K562 (cell line): ENCODE data around the gene USHBP1. TPM values are rescaled to one million over a fixed set of nuclear protein-coding genes. Genes with fewer than 3 reads are reported as not detected.

Source experiments
- CREB3L1 ChIP-seq: fragments of 450-650 bp; IDR thresholded peaks from 2 replicates; pipeline ENCODE4 v1.6.1; 2014; ENCODE audit warnings: low read depth, mild to moderate bottlenecking, moderate library complexity, borderline replicate concordance
- CTCF ChIP-seq, 3 experiments: IDR thresholded peaks in 2 of 3; conservative IDR thresholded peaks in 1 of 3; 2 replicates each; pipeline ENCODE4 v1.5.1; 2011 to 2012; ENCODE audit warnings: low read length in 3 of 3, mild to moderate bottlenecking in 3 of 3, control low read depth in 2 of 3, improper control_type of control experiment in 1 of 3, inconsistent platforms in 1 of 3, low read depth in 1 of 3, mixed read lengths in 1 of 3, moderate library complexity in 1 of 3; ENCODE audit not compliant: insufficient read depth in 2 of 3
- LEF1 ChIP-seq: fragments of 450-650 bp; IDR thresholded peaks from 2 replicates; pipeline ENCODE4 v1.6.1; 2016; ENCODE audit warnings: mild to moderate bottlenecking
- PHF20 ChIP-seq: fragments of 450-650 bp; IDR thresholded peaks from 2 replicates; pipeline ENCODE4 v1.6.1; 2018; ENCODE audit not compliant: partially characterized antibody
- ZBTB33 ChIP-seq: sonication (generic); formaldehyde crosslinking; IDR thresholded peaks from 2 replicates; pipeline ENCODE4 v1.8.1; 2023; ENCODE audit warnings: mild to moderate bottlenecking, missing genetic modification reagents
- ZNF764 ChIP-seq: fragments of 250-450 bp; sonication (Bioruptor Pico); IDR thresholded peaks from 2 replicates; pipeline ENCODE4 v1.4.0; 2020; ENCODE audit warnings: low read depth, mild to moderate bottlenecking, moderate library complexity
- ZNF77 ChIP-seq: fragments of 250-450 bp; sonication (Bioruptor Pico); IDR thresholded peaks from 2 replicates; pipeline ENCODE4 v1.5.0; 2020
- polyA plus RNA-seq, 8 experiments: library from polyadenylated mRNA; depleted of rRNA in 4 of 8; stranded (reverse) in 5 of 8; unstranded in 3 of 8; fragments of >200 nt; fragmentation: Nextera tagmentation in 2 of 8; fragmentation: Illumina TruSeq in 1 of 8; extraction: Ambion mirVana in 2 of 8; extraction: Trizol in 1 of 8; gene quantifications; 2 replicates each; pipeline versions ENCODE4 v1.2.1 to v1.2.3, GENCODE V29; 2011 to 2014; ENCODE audit warnings: inconsistent platforms in 1 of 8, missing spikeins in 1 of 8
- total RNA-seq, 7 experiments: library from RNA; depleted of rRNA in 6 of 7; stranded (reverse); fragments of >200 nt in 6 of 7; fragmentation: Illumina TruSeq in 2 of 7; extraction: Trizol in 2 of 7; gene quantifications; 2 replicates each; pipeline versions ENCODE4 v1.2.1 to v1.2.3, GENCODE V29; 2011 to 2021; ENCODE audit warnings: low replicate concordance in 1 of 7

Gene USHBP1
- total and polyA plus RNA-seq, 9 of the 15 experiments (the other 6 are each of a cell fraction or from before 2014, with no cell fraction given): 0.03 to 0.10 (median 0.05) TPM; not detected in 5

GRCh38 chr19:17260842-17261325 is 3.7 kb downstream of the USHBP1 start (continued):
- peak; percentile 45; the same call in 1 of the 2 replicates for TF ChIP-seq CREB3L1
- TF ChIP-seq PHF20: peak; percentile 61
- no peak for TF ChIP-seq LEF1
- peak; percentile 90 to 99 (median 94) for TF ChIP-seq CTCF (IDR thresholded peaks at IDR 0.05 in 2 of 3, conservative IDR thresholded peaks at IDR 0.05 in 1 of 3; ENCODE audit: insufficient read depth in 2 of 3, low read depth in 1 of 3, low read length in 3 of 3)
- TF ChIP-seq ZBTB33 (CRISPR knock-in tag): no peak
- no peak for TF ChIP-seq ZNF764 (CRISPR knock-in tag)
- TF ChIP-seq ZNF77 (CRISPR knock-in tag): no peak
